GM12878 (cell line): ENCODE data around the gene FGD4. TPM values are rescaled to one million over a fixed set of nuclear protein-coding genes. Genes with fewer than 3 reads are reported as not detected.
"Not testable (repeated sequence)": the region's sequence is repeated elsewhere in the genome, so short reads cannot be mapped to it uniquely, and the experiment has no call there.

Experiments
- ATAC-seq: fragments of 200-7000 bp; cut with Tn5 transposase; 3 replicates; pipeline ENCODE4 v1.9.1; 2020; ENCODE audit warnings: mild to moderate bottlenecking, moderate library complexity
- BruUV-seq: library from RNA; stranded (reverse); fragments of 400-500 nt; replicated peaks from 2 replicates; lab custom pipeline; 2021; lab: Mats Ljungman, UMichigan
- CTCF ChIA-PET: fragments of 300-600 bp; sonication (Branson Sonifier 250); formaldehyde crosslinking; extraction: SDS; loops from one replicate; lab custom pipeline; 2021; ENCODE audit warnings: inconsistent platforms; lab: Yijun Ruan, JAX
- POLR2A ChIA-PET: fragments of 350-600 bp; formaldehyde crosslinking; extraction: SDS; loops from one replicate; lab custom pipeline; 2021; ENCODE audit warnings: inconsistent platforms; lab: Charles Lee
- RAD21 ChIA-PET: fragments of 300-600 bp; sonication (Branson Sonifier 250); formaldehyde crosslinking; loops from one replicate; lab custom pipeline; 2023; ENCODE audit warnings: antibody characterized with exemption; ENCODE audit not compliant: unreplicated experiment; lab: Charles Lee
- SMC1A ChIA-PET: fragments of 300-600 bp; sonication (Branson Sonifier 250); formaldehyde crosslinking; loops from one replicate; lab custom pipeline; 2023; ENCODE audit not compliant: unreplicated experiment, uncharacterized antibody; lab: Charles Lee
- DNase-seq: peaks from one replicate; pipeline ENCODE4 v3.0.0-alpha.2; 2011; ENCODE audit warnings: low read depth, low spot score
- FAIRE-seq: peaks from 3 replicates; lab custom pipeline; 2011; peaks lifted over from hg19 to GRCh38; lab: Jason Lieb, UNC
- H2AFZ ChIP-seq: 2 replicates; pipeline ENCODE4 v1.6.0; 2011; ENCODE audit warnings: low read depth, low read length, control low read depth; ENCODE audit not compliant: control insufficient read depth
- H3K27ac ChIP-seq: 2 replicates; pipeline ENCODE4 v1.5.1; 2011; ENCODE audit warnings: control low read depth; ENCODE audit not compliant: control insufficient read depth, insufficient read depth
- H3K27me3 ChIP-seq, 2 experiments: replicated peaks in 1 of 2; 2 replicates each; pipeline versions ENCODE4 v1.6.0 to v1.6.1; 2011; ENCODE audit warnings: low read length in 1 of 2; ENCODE audit not compliant: control insufficient read depth in 2 of 2, insufficient read depth in 2 of 2
- H3K36me3 ChIP-seq, 2 experiments: 2 replicates each; pipeline ENCODE4 v1.5.1; 2011; ENCODE audit warnings: low read length in 1 of 2; ENCODE audit not compliant: control insufficient read depth in 2 of 2, insufficient read depth in 2 of 2
- H3K4me1 ChIP-seq: 2 replicates; pipeline ENCODE4 v1.6.1; 2011; ENCODE audit warnings: mild to moderate bottlenecking, low read length, moderate library complexity, mixed read lengths; ENCODE audit not compliant: control insufficient read depth, insufficient read depth
- H3K4me2 ChIP-seq: 2 replicates; pipeline ENCODE4 v1.6.0; 2011; ENCODE audit warnings: control low read depth; ENCODE audit not compliant: control insufficient read depth, insufficient read depth
- H3K4me3 ChIP-seq: fragments of 200-600 bp; sonication (generic); 2 replicates; pipeline ENCODE4 v1.5.1; 2016
- H3K79me2 ChIP-seq: 2 replicates; pipeline ENCODE4 v1.6.0; 2011; ENCODE audit warnings: low read length; ENCODE audit not compliant: control insufficient read depth, insufficient read depth
- H3K9ac ChIP-seq: 2 replicates; pipeline ENCODE4 v1.8.0; 2011; ENCODE audit warnings: low read length, control low read depth, mixed read lengths; ENCODE audit not compliant: control insufficient read depth, insufficient read depth
- H3K9me3 ChIP-seq: replicated peaks from 3 replicates; pipeline ENCODE4 v1.5.1; 2011; ENCODE audit warnings: mild to moderate bottlenecking, low read length; ENCODE audit not compliant: control insufficient read depth, insufficient read depth
- H4K20me1 ChIP-seq: 2 replicates; pipeline ENCODE4 v1.6.0; 2011; ENCODE audit not compliant: control insufficient read depth, insufficient read depth
- TAF1 ChIP-seq: IDR thresholded peaks from 2 replicates; pipeline ENCODE4 v1.6.1; 2011; ENCODE audit warnings: mild to moderate bottlenecking, low read depth, low read length, borderline replicate concordance
- WGBS: methylation state at CpG from one replicate; pipeline ENCODE4 v1.1.6; 2016; ENCODE audit warnings: low lambda C conversion rate; ENCODE audit not compliant: insufficient replicate concordance, insufficient coverage; ENCODE audit errors: missing lambda C conversion rate; 5-methylcytosine and 5-hydroxymethylcytosine counted together
- in situ Hi-C: fragments of 300-500 bp; cut with MboI; formaldehyde crosslinking; loops from 9 replicates; pipeline ENCODE4 v1.14.3; 2018; ENCODE audit warnings: mixed read lengths
- intact Hi-C: fragments of 100-400 bp; cut with micrococcal nuclease; formaldehyde crosslinking; loops from one replicate; pipeline ENCODE4 v1.14.2; 2022; ENCODE audit not compliant: unreplicated experiment
- polyA plus RNA-seq, 11 experiments: library from polyadenylated mRNA; depleted of rRNA in 4 of 11; unstranded in 6 of 11; stranded (reverse) in 5 of 11; fragments of >200 nt; fragmentation: Nextera tagmentation in 4 of 11; fragmentation: Illumina TruSeq in 1 of 11; extraction: Ambion mirVana in 4 of 11; extraction: Trizol in 1 of 11; gene quantifications; 1 replicate in 1 of 11; 2 replicates in 10 of 11; pipeline versions ENCODE4 v1.2.1 to v1.2.3, GENCODE V29; 2011 to 2016; ENCODE audit warnings: inconsistent platforms in 2 of 11, missing spikeins in 2 of 11, low read depth in 1 of 11
- total RNA-seq, 4 experiments: library from RNA; depleted of rRNA in 3 of 4; stranded (reverse); fragments of >200 nt in 3 of 4; fragmentation: Illumina TruSeq in 1 of 4; extraction: Trizol in 1 of 4; gene quantifications; 2 replicates each; pipeline versions ENCODE4 v1.2.1 to v1.2.3, GENCODE V29; 2013 to 2021

Gene FGD4
- total and polyA plus RNA-seq, 10 of the 15 experiments (the other 5 are each of a cell fraction or from before 2014, with no cell fraction given), result 0.01 to 0.18 (median 0.08) TPM; not detected in 3

DNA sequence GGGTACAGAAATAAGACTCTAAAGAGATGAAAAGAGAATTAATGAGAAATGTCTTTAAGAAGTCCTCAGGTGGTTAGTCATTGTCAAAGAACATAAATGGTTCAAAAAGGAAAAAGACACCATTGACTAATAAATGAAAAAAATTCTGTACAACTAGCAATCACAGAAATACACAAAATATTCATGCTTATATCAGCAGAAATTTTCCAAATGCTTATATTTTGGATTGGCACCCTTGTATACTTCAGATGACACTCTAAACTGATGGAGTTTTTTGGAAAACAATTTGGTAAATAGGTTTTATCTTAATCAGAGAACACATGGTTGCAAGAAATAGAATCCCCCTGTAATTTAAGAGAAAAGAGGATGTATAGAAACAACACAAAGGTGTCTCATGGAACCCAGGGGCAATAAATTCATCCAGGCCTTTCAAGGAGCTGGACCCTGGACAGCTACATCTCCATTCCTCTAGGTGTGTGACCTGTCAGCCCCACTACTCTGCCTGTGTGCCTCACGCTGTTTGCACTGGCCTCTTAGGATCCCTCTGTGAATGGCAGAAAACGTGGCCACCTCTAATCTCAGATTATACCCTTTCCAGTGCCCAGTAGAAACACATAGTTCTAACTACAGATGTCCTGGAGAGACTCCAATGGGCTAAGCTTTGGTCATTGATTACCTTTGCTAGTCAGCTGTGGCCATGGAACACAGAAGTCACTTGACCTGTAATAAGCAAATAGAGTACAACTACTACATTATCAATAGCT is 110.2 kb downstream of the FGD4 start:
- Histone ChIP-seq H3K36me3 (no peaks in the 10 kb centered on the region), H3K27ac (no peak overlapping the region), H3K4me2 (no peak overlapping the region), H2AFZ (no peak overlapping the region), H3K4me1 (no peaks in the 10 kb centered on the region), H3K9me3 (no peaks in the 10 kb centered on the region), H3K27me3 (no peaks in the 10 kb centered on the region), H4K20me1 (no peaks in the 10 kb centered on the region), H3K4me3 (no peak overlapping the region), H3K9ac (no peak overlapping the region), H3K79me2 (no peaks in the 10 kb centered on the region)
- DNase-seq (no peak), FAIRE-seq (no peak), ATAC-seq (no peak)
- ChIA-PET POLR2A (no interaction called here), RAD21 (no interaction called here), CTCF (no interaction called here), SMC1A (no interaction called here)
- no TSS peak for BruUV-seq
- intact Hi-C loops, result no loop called here
- TF ChIP-seq TAF1, result no peak
- 48% methylated on average over 2 of the region's 2 CpGs for WGBS
- in situ Hi-C loops, result no loop called here

DNA sequence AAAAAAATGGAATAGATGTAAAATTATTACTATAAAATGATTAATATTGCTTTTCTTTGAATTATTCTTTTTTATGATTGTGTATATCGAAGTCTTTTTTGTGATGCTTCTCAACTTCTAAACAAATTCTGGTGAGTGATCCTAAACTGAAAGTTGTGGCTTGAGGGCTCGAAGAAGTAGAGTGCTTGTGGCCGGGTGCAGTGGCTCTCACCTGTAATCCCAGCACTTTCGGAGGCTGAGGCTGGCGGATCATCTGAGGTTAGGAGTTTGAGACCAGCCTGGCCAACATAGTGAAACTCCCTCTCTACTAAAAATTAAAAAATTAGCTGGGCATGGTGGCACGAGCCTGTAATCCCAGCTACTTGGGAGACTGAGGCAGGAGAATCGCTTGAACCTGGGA is 112.6 kb downstream of the FGD4 start:
- H3K4me1 ChIP-seq, H3K27me3 ChIP-seq, DNase-seq, H3K27ac ChIP-seq, POLR2A ChIA-PET, BruUV-seq, H3K36me3 ChIP-seq, H3K4me2 ChIP-seq, H2AFZ ChIP-seq, in situ Hi-C loops, H4K20me1 ChIP-seq, H3K9me3 ChIP-seq, ATAC-seq, H3K79me2 ChIP-seq, FAIRE-seq, H3K9ac ChIP-seq, H3K4me3 ChIP-seq, intact Hi-C loops: not testable (repeated sequence)
- ChIA-PET CTCF (interaction anchor here (0.7 to 1.6 kb wide), 2 partner anchors 10 to 145 kb away, joined by 3 to 6 read pairs; no protein-coding TSS in a partner anchor), RAD21 (interaction anchor here (0.6 kb wide), 1 partner anchor 30 kb away, joined by 3 read pairs; no protein-coding TSS in a partner anchor), SMC1A (interaction anchor here (1.0 kb wide), 1 partner anchor 27 kb away, joined by 3 read pairs; no protein-coding TSS in a partner anchor)
- 63% methylated on average over 7 of the region's 7 CpGs for WGBS
